Fibroblast of villous mesenchyme (primary cell): Measurements from ENCODE around the gene SART3. TPM values are rescaled to one million over a fixed set of nuclear protein-coding genes. Genes with fewer than 3 reads are reported as not detected.

Experiments used
- DNase-seq: peaks from one replicate; pipeline ENCODE4 v3.0.0-alpha.2; 2010; ENCODE audit warnings: low read depth
- H3K4me3 ChIP-seq: 2 replicates; pipeline ENCODE4 v1.5.1; 2011; ENCODE audit warnings: low read depth, mild to moderate bottlenecking, low read length
- total RNA-seq: library from RNA; depleted of rRNA; stranded (reverse); fragments of >200 nt; gene quantifications from 2 replicates; pipeline ENCODE4 v1.2.3, GENCODE V29; 2012
- TF ChIP-seq, protein P1 (sequence below): IDR thresholded peaks from 2 replicates; pipeline ENCODE4 v1.5.1; 2012; ENCODE audit warnings: low read depth, mild to moderate bottlenecking, low read length; ENCODE audit not compliant: insufficient read depth

Gene SART3
- total RNA-seq, 1 donor: 59.2 TPM

DNA sequence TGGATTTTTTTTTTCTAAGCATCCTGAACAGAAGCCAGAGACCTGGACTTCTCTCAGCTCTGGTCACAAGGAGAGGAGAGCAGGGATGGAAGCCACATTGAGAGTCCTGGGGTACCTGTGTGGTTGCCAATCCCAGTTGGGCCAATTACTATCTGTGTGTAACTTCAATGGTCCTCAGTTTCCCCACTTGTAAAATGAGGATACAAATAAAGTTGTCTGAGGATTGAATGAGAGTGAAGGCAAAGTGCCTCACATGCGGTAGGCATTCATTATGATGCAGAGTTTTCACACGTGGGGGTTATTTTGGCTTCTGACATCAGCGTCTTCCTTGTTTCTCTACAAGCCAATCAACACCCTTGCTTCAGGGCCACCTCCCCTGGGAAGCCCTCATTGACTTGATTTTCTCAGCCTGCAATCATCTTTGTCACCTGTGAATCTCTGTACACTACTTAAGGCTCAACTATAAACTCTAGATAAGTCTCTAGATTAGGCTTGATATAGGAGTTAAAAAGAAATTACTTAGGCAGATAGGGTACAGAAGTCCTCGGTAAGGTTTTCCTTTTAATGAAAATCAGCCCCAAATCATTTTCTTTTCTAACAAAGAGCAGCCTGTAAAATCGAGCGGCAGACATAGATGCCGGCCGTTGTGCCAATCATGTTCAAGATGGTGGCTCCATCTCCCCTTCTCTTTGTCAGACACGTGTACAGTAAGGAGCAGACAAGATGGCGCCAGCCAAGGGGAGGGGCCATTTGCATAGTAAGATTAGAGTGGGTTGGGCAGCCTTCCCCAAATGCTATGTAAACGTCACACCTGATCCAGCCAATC lies 83.7 kb downstream of the SART3 start:
- no peak for DNase-seq
- TF ChIP-seq, protein P1, sequence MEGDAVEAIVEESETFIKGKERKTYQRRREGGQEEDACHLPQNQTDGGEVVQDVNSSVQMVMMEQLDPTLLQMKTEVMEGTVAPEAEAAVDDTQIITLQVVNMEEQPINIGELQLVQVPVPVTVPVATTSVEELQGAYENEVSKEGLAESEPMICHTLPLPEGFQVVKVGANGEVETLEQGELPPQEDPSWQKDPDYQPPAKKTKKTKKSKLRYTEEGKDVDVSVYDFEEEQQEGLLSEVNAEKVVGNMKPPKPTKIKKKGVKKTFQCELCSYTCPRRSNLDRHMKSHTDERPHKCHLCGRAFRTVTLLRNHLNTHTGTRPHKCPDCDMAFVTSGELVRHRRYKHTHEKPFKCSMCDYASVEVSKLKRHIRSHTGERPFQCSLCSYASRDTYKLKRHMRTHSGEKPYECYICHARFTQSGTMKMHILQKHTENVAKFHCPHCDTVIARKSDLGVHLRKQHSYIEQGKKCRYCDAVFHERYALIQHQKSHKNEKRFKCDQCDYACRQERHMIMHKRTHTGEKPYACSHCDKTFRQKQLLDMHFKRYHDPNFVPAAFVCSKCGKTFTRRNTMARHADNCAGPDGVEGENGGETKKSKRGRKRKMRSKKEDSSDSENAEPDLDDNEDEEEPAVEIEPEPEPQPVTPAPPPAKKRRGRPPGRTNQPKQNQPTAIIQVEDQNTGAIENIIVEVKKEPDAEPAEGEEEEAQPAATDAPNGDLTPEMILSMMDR: no peak
- no peak overlapping the region for H3K4me3 ChIP-seq

DNA sequence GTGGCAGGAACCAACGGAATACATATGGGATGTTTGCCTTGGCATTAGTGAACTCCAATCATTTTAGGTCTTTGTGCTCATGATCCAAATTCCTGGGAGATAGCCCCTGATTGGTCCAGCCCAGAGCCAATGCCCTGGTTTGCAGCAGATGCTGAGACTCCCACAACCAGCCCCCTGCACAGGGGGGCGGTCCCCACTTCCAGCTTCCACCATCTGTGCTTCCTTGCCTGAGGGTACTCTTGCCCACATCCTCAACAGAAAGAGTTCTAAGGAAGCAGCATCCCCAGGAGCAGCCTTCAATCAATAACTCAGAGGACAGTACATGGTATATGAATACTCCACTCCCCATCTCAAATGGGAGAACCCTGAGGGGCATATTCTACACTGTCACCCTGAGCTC lies 85.6 kb downstream of the SART3 start:
- TF ChIP-seq, protein P1: no peak
- no peak for DNase-seq
- no peak overlapping the region for H3K4me3 ChIP-seq

DNA sequence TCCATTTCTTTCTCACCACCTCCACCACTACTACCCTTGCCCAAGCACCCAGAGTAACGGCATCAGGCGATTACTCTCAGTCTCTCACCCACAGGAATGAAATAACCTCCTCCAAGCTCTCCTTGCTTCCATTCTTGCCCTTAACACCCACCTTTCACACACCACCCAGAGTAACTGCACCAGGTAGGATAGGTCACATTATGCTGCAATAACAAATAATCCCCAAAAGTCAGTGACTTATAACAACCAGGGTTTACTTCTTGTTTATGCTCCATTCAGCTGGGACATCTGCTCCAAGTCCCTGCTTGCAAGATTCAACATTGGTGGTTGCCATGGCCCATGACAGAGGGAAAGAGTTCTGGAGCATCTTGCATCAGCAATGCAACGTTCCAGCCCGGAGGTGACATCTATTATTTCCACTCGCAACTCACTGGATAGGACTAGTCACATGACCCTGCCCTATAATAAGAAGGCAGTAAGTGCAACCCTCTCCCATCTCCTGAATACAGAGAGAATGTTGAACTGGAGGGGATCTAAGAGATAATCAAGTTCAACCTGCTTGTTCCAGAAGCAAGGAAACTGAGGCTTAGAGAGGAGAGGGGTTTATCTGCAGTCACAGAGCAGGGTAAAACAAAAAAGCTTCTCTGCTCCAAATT lies 87.4 kb downstream of the SART3 start:
- H3K4me3 ChIP-seq: no peak overlapping the region

More for the DNA sequence above, 87.4 kb downstream of the SART3 start:
- TF ChIP-seq, protein P1: no peak
- DNase-seq: no peak

Other genes with a start within 250 kb of the SART3 start
- 1.7 and 1.9 TPM in 2 replicates for gene CMKLR1, start 221.9 kb downstream of the SART3 start, total RNA-seq
- gene FICD, start 45.9 kb downstream of the SART3 start, total RNA-seq: 8.1 and 9.9 TPM in 2 replicates
- 105 TPM in 2 replicates for gene ISCU, start 1.4 kb upstream of the SART3 start, total RNA-seq
- 83.3 and 186 TPM in 2 replicates for gene TMEM119, start 36.9 kb upstream of the SART3 start, total RNA-seq
- gene SELPLG, start 72.7 kb upstream of the SART3 start, total RNA-seq: 1.3 and 2.2 TPM in 2 replicates
- 433 and 457 TPM in 2 replicates for gene CORO1C, start 170.3 kb upstream of the SART3 start, total RNA-seq